ENCODE measurements around the gene ZBTB6.

- TF ChIP-seq, protein P1, sequence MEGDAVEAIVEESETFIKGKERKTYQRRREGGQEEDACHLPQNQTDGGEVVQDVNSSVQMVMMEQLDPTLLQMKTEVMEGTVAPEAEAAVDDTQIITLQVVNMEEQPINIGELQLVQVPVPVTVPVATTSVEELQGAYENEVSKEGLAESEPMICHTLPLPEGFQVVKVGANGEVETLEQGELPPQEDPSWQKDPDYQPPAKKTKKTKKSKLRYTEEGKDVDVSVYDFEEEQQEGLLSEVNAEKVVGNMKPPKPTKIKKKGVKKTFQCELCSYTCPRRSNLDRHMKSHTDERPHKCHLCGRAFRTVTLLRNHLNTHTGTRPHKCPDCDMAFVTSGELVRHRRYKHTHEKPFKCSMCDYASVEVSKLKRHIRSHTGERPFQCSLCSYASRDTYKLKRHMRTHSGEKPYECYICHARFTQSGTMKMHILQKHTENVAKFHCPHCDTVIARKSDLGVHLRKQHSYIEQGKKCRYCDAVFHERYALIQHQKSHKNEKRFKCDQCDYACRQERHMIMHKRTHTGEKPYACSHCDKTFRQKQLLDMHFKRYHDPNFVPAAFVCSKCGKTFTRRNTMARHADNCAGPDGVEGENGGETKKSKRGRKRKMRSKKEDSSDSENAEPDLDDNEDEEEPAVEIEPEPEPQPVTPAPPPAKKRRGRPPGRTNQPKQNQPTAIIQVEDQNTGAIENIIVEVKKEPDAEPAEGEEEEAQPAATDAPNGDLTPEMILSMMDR (conservative IDR thresholded peaks at IDR 0.05 in 1 of 2, IDR thresholded peaks at IDR 0.05 in 1 of 2; ENCODE audit: extremely low read depth in 1 of 2, insufficient read depth in 1 of 2, low read depth in 1 of 2, low read length in 2 of 2) = no peak
- TF ChIP-seq EZH2 (IDR thresholded peaks at IDR 0.05; ENCODE audit: borderline replicate concordance, low read length) = no peak
Measured at GRCh38 chr9:122923947-122924346, 10.8 kb upstream of the ZBTB6 start.

Measured in mammary epithelial cell (primary cell).